WI38 (cell line): ENCODE measurements around the gene GPATCH8.

Source experiments
- H3K4me3 ChIP-seq: 2 replicates; pipeline ENCODE4 v1.5.1; 2011; ENCODE audit warnings: low read depth, mild to moderate bottlenecking, control low read depth, low read length
- TF ChIP-seq, protein P1 (sequence below): IDR thresholded peaks from 2 replicates; pipeline ENCODE4 v1.5.1; 2012; ENCODE audit warnings: low read depth, mild to moderate bottlenecking, control low read depth, low read length

The GPATCH8 gene

DNA sequence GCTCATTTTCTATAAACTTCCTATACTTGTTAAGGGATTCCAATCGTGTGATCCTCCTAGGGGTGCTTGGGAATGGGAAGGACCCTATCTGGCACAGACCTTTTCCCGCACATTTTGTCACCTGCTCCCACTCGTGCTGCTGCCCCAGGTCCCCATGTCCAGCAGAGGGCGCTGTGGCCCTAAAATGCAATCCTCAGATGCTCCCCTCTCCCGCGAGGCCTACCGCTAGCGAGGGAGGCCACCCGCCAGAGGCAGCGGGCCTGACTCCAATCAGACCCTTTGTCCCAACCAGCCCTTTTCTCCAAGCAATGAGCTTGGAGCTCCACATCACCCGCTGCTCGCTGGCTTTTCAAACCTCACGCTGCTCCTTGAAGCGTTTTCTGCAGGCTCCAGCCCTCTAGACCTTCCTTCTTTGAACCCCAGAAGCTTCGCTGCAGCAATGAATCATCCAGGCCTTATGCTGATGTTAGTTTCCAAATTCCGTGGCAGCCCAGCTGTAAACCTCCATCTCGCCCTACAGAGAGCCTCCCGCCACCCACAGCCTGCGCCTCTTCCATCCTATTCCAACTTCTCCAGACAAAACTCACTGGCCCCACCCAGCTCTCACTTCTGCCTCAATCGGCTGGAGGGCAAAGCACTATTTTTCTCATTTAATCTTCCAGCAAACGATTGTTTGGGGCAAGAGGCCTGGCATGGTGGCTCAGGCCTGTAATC is 30.5 kb upstream of the GPATCH8 start:
- H3K4me3 ChIP-seq = peak overlapping the region; percentile 46
- TF ChIP-seq, protein P1, sequence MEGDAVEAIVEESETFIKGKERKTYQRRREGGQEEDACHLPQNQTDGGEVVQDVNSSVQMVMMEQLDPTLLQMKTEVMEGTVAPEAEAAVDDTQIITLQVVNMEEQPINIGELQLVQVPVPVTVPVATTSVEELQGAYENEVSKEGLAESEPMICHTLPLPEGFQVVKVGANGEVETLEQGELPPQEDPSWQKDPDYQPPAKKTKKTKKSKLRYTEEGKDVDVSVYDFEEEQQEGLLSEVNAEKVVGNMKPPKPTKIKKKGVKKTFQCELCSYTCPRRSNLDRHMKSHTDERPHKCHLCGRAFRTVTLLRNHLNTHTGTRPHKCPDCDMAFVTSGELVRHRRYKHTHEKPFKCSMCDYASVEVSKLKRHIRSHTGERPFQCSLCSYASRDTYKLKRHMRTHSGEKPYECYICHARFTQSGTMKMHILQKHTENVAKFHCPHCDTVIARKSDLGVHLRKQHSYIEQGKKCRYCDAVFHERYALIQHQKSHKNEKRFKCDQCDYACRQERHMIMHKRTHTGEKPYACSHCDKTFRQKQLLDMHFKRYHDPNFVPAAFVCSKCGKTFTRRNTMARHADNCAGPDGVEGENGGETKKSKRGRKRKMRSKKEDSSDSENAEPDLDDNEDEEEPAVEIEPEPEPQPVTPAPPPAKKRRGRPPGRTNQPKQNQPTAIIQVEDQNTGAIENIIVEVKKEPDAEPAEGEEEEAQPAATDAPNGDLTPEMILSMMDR = peak; percentile 93

DNA sequence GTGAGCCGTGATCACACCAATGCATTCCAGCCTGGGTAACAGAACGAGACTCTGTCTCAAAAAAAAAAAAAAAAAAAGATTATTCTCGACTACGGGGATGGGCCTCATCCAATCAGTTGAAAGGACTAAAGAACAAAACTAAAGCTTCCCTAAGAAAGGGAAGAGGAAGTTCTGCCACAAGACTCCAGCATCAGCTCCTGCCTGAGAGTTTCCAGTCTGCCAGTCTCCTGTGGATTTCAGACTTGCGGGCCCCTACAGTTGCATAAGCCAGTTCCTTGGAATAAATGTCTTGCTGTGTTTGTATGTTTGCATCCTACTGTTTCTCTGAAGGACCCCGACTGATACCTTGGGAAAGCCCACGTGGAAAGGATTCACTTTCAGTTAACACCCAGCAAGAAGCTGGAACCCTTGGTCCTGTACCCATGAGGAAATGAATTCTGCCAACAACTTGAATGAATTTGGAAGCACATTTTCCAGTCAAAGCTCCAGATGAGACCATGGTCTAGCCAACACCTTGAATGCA is 27.8 kb upstream of the GPATCH8 start:
- TF ChIP-seq, protein P1 = no peak
- H3K4me3 ChIP-seq = no peak overlapping the region

DNA sequence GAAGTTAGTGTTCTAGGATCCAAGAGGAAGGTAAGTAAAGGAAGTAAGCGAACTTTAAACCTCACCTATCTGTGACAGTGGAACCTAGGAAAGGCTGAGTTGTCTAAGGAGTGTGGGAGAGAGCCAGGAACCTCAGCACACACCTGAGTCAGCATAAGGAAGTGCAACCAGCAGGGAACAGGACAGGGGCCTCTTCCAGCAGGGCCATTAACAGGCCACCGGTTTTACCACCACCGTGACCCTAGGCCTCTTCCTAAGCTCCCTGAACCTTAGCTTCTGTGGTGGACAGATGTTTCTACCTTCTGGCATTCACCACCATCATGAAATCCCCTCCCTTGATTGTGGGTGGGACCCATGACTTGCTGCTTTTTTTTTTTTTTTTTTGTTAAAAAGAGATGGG is 26.7 kb upstream of the GPATCH8 start:
- TF ChIP-seq, protein P1 = no peak

DNA sequence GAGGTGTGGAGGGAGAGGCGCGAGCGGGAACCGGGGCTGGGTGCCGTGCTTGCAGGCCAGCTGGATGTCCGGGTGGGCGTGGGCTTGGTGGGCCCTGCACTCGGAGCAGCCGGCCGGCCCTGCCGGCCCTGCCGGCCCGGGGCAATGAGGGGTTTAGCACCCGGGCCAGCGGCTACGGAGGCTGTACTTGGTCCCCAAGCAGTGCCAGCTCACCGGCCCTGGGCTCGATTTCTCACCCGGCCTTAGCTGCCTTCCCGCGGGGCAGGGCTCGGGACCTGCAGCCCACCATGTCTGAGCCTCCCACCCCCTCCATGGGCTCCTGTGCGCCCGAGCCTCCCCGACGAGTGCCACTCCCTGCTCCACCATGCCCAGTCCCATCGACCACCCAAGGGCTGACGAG is 24.7 kb upstream of the GPATCH8 start:
- TF ChIP-seq, protein P1 = no peak
- no peak overlapping the region for H3K4me3 ChIP-seq

More for the DNA sequence above, 26.7 kb upstream of the GPATCH8 start:
- H3K4me3 ChIP-seq = no peak overlapping the region

DNA sequence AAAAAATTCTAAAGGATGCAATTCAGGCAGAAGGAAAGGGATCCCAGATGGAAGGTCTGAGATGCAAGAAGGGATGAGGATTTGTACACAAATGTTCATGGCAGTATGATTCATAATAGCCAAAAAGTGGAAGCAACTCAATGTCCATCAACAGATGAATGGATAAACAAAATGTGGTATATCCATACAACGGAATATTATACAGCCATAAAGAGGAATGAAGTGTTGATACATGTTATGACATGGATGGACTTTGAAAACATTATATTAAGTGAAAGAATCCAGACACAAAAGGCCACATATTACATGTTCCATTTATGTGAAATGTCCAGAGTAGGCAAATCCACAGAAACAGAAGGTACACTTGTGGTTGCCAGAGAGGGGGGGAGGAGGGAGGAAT is 23.9 kb upstream of the GPATCH8 start:
- TF ChIP-seq, protein P1 = no peak
- no peak overlapping the region for H3K4me3 ChIP-seq

DNA sequence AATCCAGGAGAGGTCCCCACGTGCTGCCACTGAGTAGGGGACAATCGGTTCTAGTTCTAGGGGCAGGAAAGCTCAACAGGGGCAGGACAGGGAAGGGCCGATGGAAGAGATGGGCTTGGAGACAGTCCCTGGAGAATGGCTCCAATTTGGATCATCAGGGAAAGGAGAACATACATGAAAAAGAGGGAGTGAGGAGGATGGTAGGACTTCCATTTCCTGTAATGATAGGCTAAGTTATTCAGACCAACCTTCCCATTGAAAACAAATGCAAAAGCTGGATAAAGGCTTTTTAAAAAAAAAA is 20.4 kb upstream of the GPATCH8 start:
- TF ChIP-seq, protein P1 = no peak
- no peak overlapping the region for H3K4me3 ChIP-seq

DNA sequence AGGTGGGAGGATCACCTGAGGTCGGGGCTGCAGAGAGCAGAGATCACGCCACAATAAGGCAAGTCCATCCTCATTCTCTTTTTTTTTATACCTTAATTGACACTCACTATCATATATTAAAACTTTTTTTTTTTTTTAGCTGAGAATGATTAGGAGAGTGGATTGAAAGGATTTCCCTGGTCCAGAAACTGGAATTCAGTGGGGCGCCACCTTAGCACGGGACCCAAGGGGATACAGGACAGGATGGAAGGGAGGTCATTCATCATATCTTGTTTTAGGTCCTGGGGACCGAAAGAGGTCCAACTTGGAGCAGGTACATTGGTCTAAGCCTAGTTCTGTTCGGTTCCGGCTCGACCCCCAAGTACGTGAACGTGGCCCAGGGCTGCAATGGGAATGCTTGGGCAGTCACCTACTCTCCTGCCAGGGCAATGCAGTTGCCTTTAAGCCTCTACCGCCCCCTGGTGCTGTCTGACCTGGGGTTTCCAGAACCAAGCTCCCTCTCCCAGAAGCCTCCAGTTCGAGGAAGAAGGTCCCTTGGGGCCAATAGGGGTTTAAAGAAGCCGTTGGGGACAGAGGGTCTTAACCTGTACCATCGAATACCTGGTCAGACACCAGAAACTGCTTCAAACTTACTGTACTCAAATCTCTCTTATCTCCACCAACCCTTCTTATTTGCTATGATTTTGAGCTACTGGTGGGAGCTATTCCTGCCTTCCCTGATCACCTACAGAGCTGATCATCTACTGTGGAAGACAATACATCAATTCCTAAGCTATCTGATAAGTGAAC is 19.9 kb upstream of the GPATCH8 start:
- TF ChIP-seq, protein P1 = peak; percentile 69
- no peak overlapping the region for H3K4me3 ChIP-seq
